ENCODE results near the gene AGFG1. TPM values are rescaled to one million over a fixed set of nuclear protein-coding genes. Genes with fewer than 3 reads are reported as not detected.

Gene AGFG1, protein sequence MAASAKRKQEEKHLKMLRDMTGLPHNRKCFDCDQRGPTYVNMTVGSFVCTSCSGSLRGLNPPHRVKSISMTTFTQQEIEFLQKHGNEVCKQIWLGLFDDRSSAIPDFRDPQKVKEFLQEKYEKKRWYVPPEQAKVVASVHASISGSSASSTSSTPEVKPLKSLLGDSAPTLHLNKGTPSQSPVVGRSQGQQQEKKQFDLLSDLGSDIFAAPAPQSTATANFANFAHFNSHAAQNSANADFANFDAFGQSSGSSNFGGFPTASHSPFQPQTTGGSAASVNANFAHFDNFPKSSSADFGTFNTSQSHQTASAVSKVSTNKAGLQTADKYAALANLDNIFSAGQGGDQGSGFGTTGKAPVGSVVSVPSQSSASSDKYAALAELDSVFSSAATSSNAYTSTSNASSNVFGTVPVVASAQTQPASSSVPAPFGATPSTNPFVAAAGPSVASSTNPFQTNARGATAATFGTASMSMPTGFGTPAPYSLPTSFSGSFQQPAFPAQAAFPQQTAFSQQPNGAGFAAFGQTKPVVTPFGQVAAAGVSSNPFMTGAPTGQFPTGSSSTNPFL
- total RNA-seq (2022; extraction: Qiagen RNA extraction; ENCODE audit: low read depth), result 101 to 140 TPM (median 120 TPM) in 5 replicates

DNA sequence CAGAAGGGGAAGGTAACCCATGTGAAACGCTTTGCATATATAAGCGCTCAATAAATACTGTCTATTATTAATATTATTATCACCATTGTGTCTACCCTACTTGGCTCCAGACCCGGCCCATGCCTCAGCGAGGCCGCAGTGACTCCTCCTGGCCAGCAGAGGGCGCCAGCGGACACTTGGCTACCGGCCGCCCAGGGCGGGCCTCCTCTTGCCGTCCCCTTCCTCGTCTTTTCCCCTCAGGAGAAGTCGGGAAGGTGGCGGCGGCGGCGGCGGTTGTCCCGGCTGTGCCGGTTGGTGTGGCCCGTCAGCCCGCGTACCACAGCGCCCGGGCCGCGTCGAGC is at the start of gene AGFG1:
Gene AGFG1 (plus strand): TSS at position 233 of the 341 bp plus-strand sequence. CDS start 266 bp downstream, outside the sequence.

DNA sequence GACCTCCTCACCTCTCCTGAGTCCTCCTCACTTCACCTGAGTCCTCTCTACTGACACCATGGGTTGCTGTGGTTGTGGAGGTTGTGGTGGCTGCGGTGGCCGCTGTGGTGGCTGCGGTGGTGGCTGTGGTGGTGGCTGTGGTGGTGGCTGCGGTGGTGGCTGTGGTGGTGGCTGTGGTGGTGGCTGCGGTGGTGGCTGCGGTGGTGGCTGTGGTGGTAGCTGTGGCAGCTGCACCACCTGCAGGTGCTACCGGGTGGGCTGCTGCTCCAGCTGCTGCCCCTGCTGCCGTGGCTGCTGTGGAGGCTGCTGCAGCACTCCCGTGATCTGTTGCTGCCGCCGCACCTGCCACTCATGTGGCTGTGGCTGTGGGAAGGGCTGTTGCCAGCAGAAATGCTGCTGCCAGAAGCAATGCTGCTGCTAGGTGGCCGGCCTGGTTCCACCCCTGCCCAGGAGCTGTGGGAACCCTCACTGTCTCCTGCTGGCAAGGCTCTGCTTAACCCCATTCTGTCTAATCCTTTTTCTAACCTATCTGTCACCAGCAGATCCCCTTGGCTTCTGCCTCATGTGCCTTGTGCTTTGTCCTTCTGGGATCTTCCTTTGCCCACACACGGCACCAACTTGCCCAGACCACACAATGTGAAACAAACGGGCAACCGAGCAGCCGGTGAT is 127.0 kb downstream of the AGFG1 start, which contains the start of gene SCYGR2:
Gene SCYGR2 (plus strand): TSS at position 59 of the 669 bp plus-strand sequence. CDS start 0 bp downstream, at position 59.

Other genes with a start within 250 kb of the AGFG1 start
- 97.8 to 143 TPM (median 107 TPM) in 5 replicates for gene MFF, start 146.9 kb upstream of the AGFG1 start, total RNA-seq (2022; extraction: Qiagen RNA extraction; ENCODE audit: low read depth)
- 5.9 to 9.9 TPM (median 8.4 TPM) in 5 replicates for gene TM4SF20, start 92.8 kb upstream of the AGFG1 start, total RNA-seq (2022; extraction: Qiagen RNA extraction; ENCODE audit: low read depth)
- gene SCYGR1, start 84.2 kb upstream of the AGFG1 start, total RNA-seq (2022; extraction: Qiagen RNA extraction; ENCODE audit: low read depth), result not detected in 5 replicates
- not detected in 5 replicates for gene SCYGR2, start 126.7 kb downstream of the AGFG1 start, total RNA-seq (2022; extraction: Qiagen RNA extraction; ENCODE audit: low read depth)
- not detected in 5 replicates for gene SCYGR3, start 142.7 kb downstream of the AGFG1 start, total RNA-seq (2022; extraction: Qiagen RNA extraction; ENCODE audit: low read depth)
- not detected in 5 replicates for gene SCYGR4, start 145.3 kb downstream of the AGFG1 start, total RNA-seq (2022; extraction: Qiagen RNA extraction; ENCODE audit: low read depth)
- not detected in 5 replicates for gene SCYGR5, start 194.6 kb downstream of the AGFG1 start, total RNA-seq (2022; extraction: Qiagen RNA extraction; ENCODE audit: low read depth)
- 2.4 to 3.0 TPM (median 2.9 TPM) in 5 replicates for gene SLC19A3, start 245.9 kb downstream of the AGFG1 start, total RNA-seq (2022; extraction: Qiagen RNA extraction; ENCODE audit: low read depth)

Data from A549 treated with ZK216348 at 1 μM for 4 hours (cell line).